Peyer's patch (tissue), 4 donors: Measurements from ENCODE around the gene XRCC5.

Experiments used
- POLR2A ChIP-seq, 2 donors: fragments of 450-650 bp; IDR thresholded peaks; one replicate each; pipeline ENCODE4 v1.5.1; 2017; ENCODE audit warnings: antibody characterized with exemption in 2 of 2, mild to moderate bottlenecking in 2 of 2, moderate library complexity in 2 of 2
- TF ChIP-seq, protein P1 (sequence below), 6 experiments: fragments of 450-650 bp in 4 of 6; fragments of 200-600 bp in 2 of 6; sonication (generic) in 1 of 6; IDR thresholded peaks; one replicate each; pipeline ENCODE4 v1.5.1; 2017 to 2019; ENCODE audit warnings: antibody characterized with exemption in 6 of 6, mild to moderate bottlenecking in 3 of 6, moderate library complexity in 1 of 6

DNA sequence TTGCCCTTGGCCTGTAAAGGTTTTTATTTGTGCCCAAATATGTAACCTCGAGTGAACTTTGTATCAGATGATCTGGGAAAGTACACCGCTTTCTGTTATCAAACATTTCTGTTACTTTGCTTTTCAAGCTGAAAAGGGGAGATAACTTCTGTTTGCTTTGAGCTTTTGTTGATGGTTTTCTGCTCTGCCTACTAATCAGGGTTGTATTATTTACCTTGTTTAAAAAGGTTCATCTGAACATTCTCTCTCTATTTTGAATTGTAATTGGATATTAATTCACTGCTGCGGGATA lies 79.4 kb downstream of the XRCC5 start:
- no peak for TF ChIP-seq POLR2A (IDR thresholded peaks at IDR 0.05)
- TF ChIP-seq, protein P1, sequence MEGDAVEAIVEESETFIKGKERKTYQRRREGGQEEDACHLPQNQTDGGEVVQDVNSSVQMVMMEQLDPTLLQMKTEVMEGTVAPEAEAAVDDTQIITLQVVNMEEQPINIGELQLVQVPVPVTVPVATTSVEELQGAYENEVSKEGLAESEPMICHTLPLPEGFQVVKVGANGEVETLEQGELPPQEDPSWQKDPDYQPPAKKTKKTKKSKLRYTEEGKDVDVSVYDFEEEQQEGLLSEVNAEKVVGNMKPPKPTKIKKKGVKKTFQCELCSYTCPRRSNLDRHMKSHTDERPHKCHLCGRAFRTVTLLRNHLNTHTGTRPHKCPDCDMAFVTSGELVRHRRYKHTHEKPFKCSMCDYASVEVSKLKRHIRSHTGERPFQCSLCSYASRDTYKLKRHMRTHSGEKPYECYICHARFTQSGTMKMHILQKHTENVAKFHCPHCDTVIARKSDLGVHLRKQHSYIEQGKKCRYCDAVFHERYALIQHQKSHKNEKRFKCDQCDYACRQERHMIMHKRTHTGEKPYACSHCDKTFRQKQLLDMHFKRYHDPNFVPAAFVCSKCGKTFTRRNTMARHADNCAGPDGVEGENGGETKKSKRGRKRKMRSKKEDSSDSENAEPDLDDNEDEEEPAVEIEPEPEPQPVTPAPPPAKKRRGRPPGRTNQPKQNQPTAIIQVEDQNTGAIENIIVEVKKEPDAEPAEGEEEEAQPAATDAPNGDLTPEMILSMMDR (IDR thresholded peaks at IDR 0.05), result no peak
